Keratinocyte (primary cell): ENCODE results near the gene RO60. TPM values are rescaled to one million over a fixed set of nuclear protein-coding genes. Genes with fewer than 3 reads are reported as not detected.
A peak's percentile ranks its signal among the peaks of the same experiment; 100 is the strongest.

Source experiments
- DNase-seq: peaks from one replicate; pipeline ENCODE4 v3.0.0-alpha.2; 2011; ENCODE audit warnings: low read depth, missing footprints, low spot score
- FAIRE-seq: peaks from 2 replicates; lab custom pipeline; 2011; peaks lifted over from hg19 to GRCh38; lab: Jason Lieb, UNC
- H2AFZ ChIP-seq: 2 replicates; pipeline ENCODE4 v1.6.0; 2012; ENCODE audit warnings: low read length, control low read depth, inconsistent platforms; ENCODE audit not compliant: control insufficient read depth
- H3K27ac ChIP-seq: 2 replicates; pipeline ENCODE4 v1.5.1; 2011; ENCODE audit warnings: low read length; ENCODE audit not compliant: control insufficient read depth, insufficient read depth
- H3K27me3 ChIP-seq: 3 replicates; pipeline ENCODE4 v1.6.0; 2011; ENCODE audit warnings: low read length; ENCODE audit not compliant: control insufficient read depth, insufficient read depth; ENCODE audit errors: extremely low read depth
- H3K36me3 ChIP-seq, 2 experiments: 2 replicates in 1 of 2; 3 replicates in 1 of 2; pipeline ENCODE4 v1.5.1; 2011; ENCODE audit warnings: low read length in 2 of 2, mild to moderate bottlenecking in 1 of 2; ENCODE audit not compliant: control insufficient read depth in 2 of 2, insufficient read depth in 2 of 2; ENCODE audit errors: extremely low read depth in 1 of 2
- H3K4me1 ChIP-seq: 3 replicates; pipeline ENCODE4 v1.5.1; 2011; ENCODE audit warnings: low read length; ENCODE audit not compliant: control insufficient read depth, insufficient read depth; ENCODE audit errors: extremely low read depth
- H3K4me2 ChIP-seq: 3 replicates; pipeline ENCODE4 v1.6.0; 2011; ENCODE audit warnings: low read depth, low read length; ENCODE audit not compliant: control insufficient read depth, insufficient read depth; ENCODE audit errors: extremely low read depth
- H3K4me3 ChIP-seq, 3 experiments: fragments of 200-600 bp in 1 of 3; sonication (generic) in 1 of 3; 2 replicates in 2 of 3; 3 replicates in 1 of 3; pipeline ENCODE4 v1.5.1; 2011 to 2016; ENCODE audit warnings: low read length in 3 of 3, mild to moderate bottlenecking in 3 of 3, control low read depth in 2 of 3, inconsistent platforms in 1 of 3, low read depth in 1 of 3, mixed read lengths in 1 of 3, mixed run types in 1 of 3, moderate library complexity in 1 of 3; ENCODE audit not compliant: control insufficient read depth in 2 of 3, insufficient read depth in 2 of 3; ENCODE audit errors: extremely low read depth in 1 of 3
- H3K79me2 ChIP-seq: 2 replicates; pipeline ENCODE4 v1.6.0; 2012; ENCODE audit warnings: low read length; ENCODE audit not compliant: control insufficient read depth, insufficient read depth
- H3K9ac ChIP-seq: 3 replicates; pipeline ENCODE4 v1.6.0; 2011; ENCODE audit warnings: low read length; ENCODE audit not compliant: control insufficient read depth, insufficient read depth; ENCODE audit errors: extremely low read depth
- H3K9me1 ChIP-seq: 3 replicates; pipeline ENCODE4 v1.6.0; 2011; ENCODE audit warnings: low read length; ENCODE audit not compliant: control insufficient read depth, insufficient read depth; ENCODE audit errors: extremely low read depth
- H3K9me3 ChIP-seq: 2 replicates; pipeline ENCODE4 v1.5.1; 2012; ENCODE audit warnings: low read depth, low read length; ENCODE audit not compliant: control insufficient read depth
- H4K20me1 ChIP-seq: 3 replicates; pipeline ENCODE4 v1.6.0; 2011; ENCODE audit warnings: low read length; ENCODE audit not compliant: control insufficient read depth, insufficient read depth; ENCODE audit errors: extremely low read depth
- CTCF ChIP-seq, 3 experiments: IDR thresholded peaks in 1 of 3; conservative IDR thresholded peaks in 1 of 3; optimal IDR thresholded peaks in 1 of 3; 2 replicates in 2 of 3; 3 replicates in 1 of 3; pipeline versions ENCODE3 to v1.5.1; 2011; ENCODE audit warnings: low read length in 3 of 3, mild to moderate bottlenecking in 3 of 3, moderate library complexity in 2 of 3, control low read depth in 1 of 3, inconsistent platforms in 1 of 3; ENCODE audit not compliant: insufficient read depth in 2 of 3; ENCODE audit errors: extremely low read depth in 1 of 3
- EZH2 ChIP-seq: IDR thresholded peaks from one replicate; pipeline ENCODE4 v1.6.1; 2012; ENCODE audit warnings: inconsistent platforms, mild to moderate bottlenecking, low read length, moderate library complexity
- dilution Hi-C: fragments of 300-500 bp; cut with MboI; formaldehyde crosslinking; loops from one replicate; pipeline ENCODE4 v1.7.0; 2020; ENCODE audit warnings: low sequenced_read_pairs; ENCODE audit not compliant: extremely low pct_ligation_motif_present
- polyA plus RNA-seq, 5 experiments: library from polyadenylated mRNA; depleted of rRNA in 3 of 5; stranded (reverse) in 3 of 5; stranded (forward) in 1 of 5; unstranded in 1 of 5; fragments of >200 nt; gene quantifications; 1 replicate in 1 of 5; 2 replicates in 3 of 5; 3 replicates in 1 of 5; pipeline versions ENCODE4 v1.2.1 to v1.2.3, GENCODE V29; 2011 to 2012; ENCODE audit warnings: missing spikeins in 2 of 5, low read depth in 1 of 5, low replicate concordance in 1 of 5

The RO60 gene
- polyA plus RNA-seq, 1 donor (not counting 4 experiments of a cell fraction or from before 2014, with no cell fraction given), result 25.6 TPM

- DNase-seq, result peak; percentile 11
Measured at GRCh38 chr1:193019442-193020026, 39.9 kb upstream of the RO60 start.

GRCh38 chr1:193025218-193025617, 34.2 kb upstream of the RO60 start:
- no peak overlapping the region for H3K4me3 ChIP-seq
- no peaks in the 10 kb centered on the region for H4K20me1 ChIP-seq
- peaks cover 1% of the 10 kb centered on the region for H3K79me2 ChIP-seq
- FAIRE-seq, result no peak
- H3K36me3 ChIP-seq, result peaks cover 2 to 6% of the 10 kb centered on the region in 2 experiments
- H3K9me3 ChIP-seq, result no peaks in the 10 kb centered on the region
- no peak for DNase-seq
- H2AFZ ChIP-seq, result no peak overlapping the region
- H3K4me2 ChIP-seq, result no peak overlapping the region
- dilution Hi-C loops, result no loop called here
- H3K9ac ChIP-seq, result no peak overlapping the region
- TF ChIP-seq EZH2, result no peak
- H3K4me1 ChIP-seq, result no peaks in the 10 kb centered on the region
- H3K27me3 ChIP-seq, result no peaks in the 10 kb centered on the region
- H3K27ac ChIP-seq, result no peak overlapping the region
- H3K9me1 ChIP-seq, result no peaks in the 10 kb centered on the region

More at GRCh38 chr1:193019442-193020026, 39.9 kb upstream of the RO60 start:
- Histone ChIP-seq H3K9me3 (no peaks in the 10 kb centered on the region), H3K4me2 (no peak overlapping the region), H3K9me1 (no peaks in the 10 kb centered on the region), H3K9ac (no peak overlapping the region), H3K79me2 (no peaks in the 10 kb centered on the region), H3K4me3 (no peak overlapping the region), H3K36me3 (peaks cover 0 to 1% of the 10 kb centered on the region in 2 experiments), H4K20me1 (no peaks in the 10 kb centered on the region), H3K27ac (no peak overlapping the region), H2AFZ (no peak overlapping the region), H3K4me1 (no peaks in the 10 kb centered on the region), H3K27me3 (no peaks in the 10 kb centered on the region)
- FAIRE-seq, result no peak
- TF ChIP-seq CTCF (optimal IDR thresholded peaks at IDR 0.05 in 1 of 3, IDR thresholded peaks at IDR 0.05 in 1 of 3, conservative IDR thresholded peaks at IDR 0.05 in 1 of 3; ENCODE audit: extremely low read depth in 1 of 3, insufficient read depth in 2 of 3, low read length in 3 of 3) (peak in 2 of 3 experiments; percentile 22 to 35), EZH2 (no peak)
- dilution Hi-C loops, result loop anchor here (25.0 kb wide), 1 partner anchor 207 kb away; the partner anchor contains the start of gene RGS2

GRCh38 chr1:193030280-193030679, 29.1 kb upstream of the RO60 start:
- TF ChIP-seq CTCF (optimal IDR thresholded peaks at IDR 0.05 in 1 of 3, IDR thresholded peaks at IDR 0.05 in 1 of 3, conservative IDR thresholded peaks at IDR 0.05 in 1 of 3; ENCODE audit: extremely low read depth in 1 of 3, insufficient read depth in 2 of 3, low read length in 3 of 3), result no peak
- no peak for TF ChIP-seq EZH2
- peaks cover 18% of the 10 kb centered on the region for H3K79me2 ChIP-seq
- dilution Hi-C loops, result no loop called here
- no peak overlapping the region for H3K27ac ChIP-seq
- no peaks in the 10 kb centered on the region for H3K9me3 ChIP-seq
- no peak overlapping the region for H3K9ac ChIP-seq
- H3K9me1 ChIP-seq, result no peaks in the 10 kb centered on the region
- no peak overlapping the region for H3K4me3 ChIP-seq
- DNase-seq (no peak), FAIRE-seq (peak; percentile 41)
- no peaks in the 10 kb centered on the region for H3K27me3 ChIP-seq
- H3K4me2 ChIP-seq, result no peak overlapping the region
- H3K4me1 ChIP-seq, result no peaks in the 10 kb centered on the region
- H2AFZ ChIP-seq, result no peak overlapping the region
- no peaks in the 10 kb centered on the region for H4K20me1 ChIP-seq
- H3K36me3 ChIP-seq, result peaks cover 2 to 5% of the 10 kb centered on the region in 2 experiments
